Stimulated activated CD4-positive, alpha-beta T cell treated with anti-CD3 and anti-CD28 coated beads, Interleukin-15, amount 100 ng/mL, for 1 hour (primary cell): ENCODE data around the gene CLEC2B.

Experiments
- DNase-seq, 2 donors: peaks; one replicate each; pipeline ENCODE4 v3.0.0-alpha.2; 2020; ENCODE audit warnings: low read depth in 1 of 2, low spot score in 1 of 2

The CLEC2B gene

GRCh38 chr12:9809866-9810265 lies 59.3 kb downstream of the CLEC2B start:
- no peak for DNase-seq

- no peak for DNase-seq
Measured at GRCh38 chr12:9809338-9809737, 59.8 kb downstream of the CLEC2B start.

GRCh38 chr12:9808504-9808903 lies 60.6 kb downstream of the CLEC2B start:
- DNase-seq: no peak

GRCh38 chr12:9806714-9807113 lies 62.4 kb downstream of the CLEC2B start:
- no peak for DNase-seq

GRCh38 chr12:9805883-9806282 lies 63.3 kb downstream of the CLEC2B start:
- no peak for DNase-seq
